ENCODE measurements around the gene ISCA2. TPM values are rescaled to one million over a fixed set of nuclear protein-coding genes. Genes with fewer than 3 reads are reported as not detected.
A peak's percentile ranks its signal among the peaks of the same experiment; 100 is the strongest.

Gene ISCA2
- total and polyA plus RNA-seq, 2 donors (not counting 3 experiments of a cell fraction or from before 2014, with no cell fraction given) = 22.6 to 25.7 TPM

- intact Hi-C loops (cut with micrococcal nuclease) = no loop called here
Measured at GRCh38 chr14:74507085-74507484, 13.5 kb downstream of the ISCA2 start.

GRCh38 chr14:74507840-74508239 is 14.3 kb downstream of the ISCA2 start:
- Histone ChIP-seq H3K9ac (replicated peaks; ENCODE audit: extremely low read depth, insufficient read depth, low read length) (no peak overlapping the region), H3K9me1 (replicated peaks; ENCODE audit: control insufficient read depth, extremely low read depth, insufficient read depth, low read length) (no peaks in the 10 kb centered on the region), H3K4me2 (ENCODE audit: insufficient read depth, low read length) (no peak overlapping the region), H3K4me1 (ENCODE audit: control insufficient read depth, extremely low read depth, insufficient read depth, low read length) (no peaks in the 10 kb centered on the region), H4K20me1 (replicated peaks; ENCODE audit: control insufficient read depth, extremely low read depth, insufficient read depth, low read length) (no peaks in the 10 kb centered on the region), H3K9me3 (replicated peaks; ENCODE audit: control insufficient read depth, insufficient read depth, low read length) (no peaks in the 10 kb centered on the region), H3K36me3 (ENCODE audit: control insufficient read depth in 2 of 2, extremely low read depth in 1 of 2, insufficient read depth in 2 of 2, low read length in 2 of 2) (peaks cover 39 to 73% of the 10 kb centered on the region in 2 experiments), H3K4me3 (replicated peaks in 1 of 3; ENCODE audit: insufficient read depth in 1 of 3, low read depth in 1 of 3, low read length in 3 of 3) (no peak overlapping the region), H3K27me3 (ENCODE audit: control insufficient read depth in 2 of 2, insufficient read depth in 2 of 2, low read length in 2 of 2) (no peaks in the 10 kb centered on the region), H2AFZ (ENCODE audit: low read depth, low read length) (no peak overlapping the region), H3K79me2 (ENCODE audit: control insufficient read depth, insufficient read depth, low read length) (no peaks in the 10 kb centered on the region), H3K27ac (ENCODE audit: insufficient read depth, low read depth, low read length) (no peak overlapping the region)
- no peak for DNase-seq (ENCODE audit: low read depth, low spot score)
- FAIRE-seq = no peak
- dilution Hi-C loops (cut with MboI; ENCODE audit: extremely low pct_ligation_motif_present, low sequenced_read_pairs) (no loop called here), intact Hi-C loops (cut with micrococcal nuclease) (no loop called here)
- CTCF ChIA-PET = no interaction called here
- no TSS peak for BruUV-seq (replicated peaks)
- TF ChIP-seq CTCF (IDR thresholded peaks at IDR 0.05; ENCODE audit: extremely low read depth in 1 of 2, insufficient read depth in 1 of 2, low read depth in 1 of 2, low read length in 2 of 2) (no peak), GATA2 (IDR thresholded peaks at IDR 0.05; ENCODE audit: insufficient read depth, insufficient read length, low read depth, low read length) (no peak), MAX (IDR thresholded peaks at IDR 0.05; ENCODE audit: insufficient read depth, insufficient read length) (no peak), MYC (IDR thresholded peaks at IDR 0.05; ENCODE audit: low read depth, low read length) (no peak), JUN (IDR thresholded peaks at IDR 0.05; ENCODE audit: borderline replicate concordance, insufficient read depth, insufficient read length, low read depth) (no peak), POLR2A (IDR thresholded peaks at IDR 0.05; ENCODE audit: low read depth, low read length) (no peak), FOS (IDR thresholded peaks at IDR 0.05; ENCODE audit: borderline replicate concordance, insufficient read depth, low read length) (no peak), EZH2 (IDR thresholded peaks at IDR 0.05; ENCODE audit: borderline replicate concordance, low read depth, low read length, severe bottlenecking) (no peak), POLR2AphosphoS5 (IDR thresholded peaks at IDR 0.05; ENCODE audit: insufficient read depth, low read depth, low read length) (no peak)
- POLR2A ChIA-PET = no interaction called here

More at GRCh38 chr14:74507085-74507484, 13.5 kb downstream of the ISCA2 start:
- H3K27ac ChIP-seq (ENCODE audit: insufficient read depth, low read depth, low read length) = no peak overlapping the region
- H3K9ac ChIP-seq (replicated peaks; ENCODE audit: extremely low read depth, insufficient read depth, low read length) = no peak overlapping the region
- no peak overlapping the region for H2AFZ ChIP-seq (ENCODE audit: low read depth, low read length)
- TF ChIP-seq POLR2AphosphoS5 (IDR thresholded peaks at IDR 0.05; ENCODE audit: insufficient read depth, low read depth, low read length) (peak; percentile 29), POLR2A (IDR thresholded peaks at IDR 0.05; ENCODE audit: low read depth, low read length) (no peak), MYC (IDR thresholded peaks at IDR 0.05; ENCODE audit: low read depth, low read length) (no peak), JUN (IDR thresholded peaks at IDR 0.05; ENCODE audit: borderline replicate concordance, insufficient read depth, insufficient read length, low read depth) (no peak), FOS (IDR thresholded peaks at IDR 0.05; ENCODE audit: borderline replicate concordance, insufficient read depth, low read length) (no peak)
- POLR2A ChIA-PET = no interaction called here
- dilution Hi-C loops (cut with MboI; ENCODE audit: extremely low pct_ligation_motif_present, low sequenced_read_pairs) = no loop called here
- no peaks in the 10 kb centered on the region for H3K9me3 ChIP-seq (replicated peaks; ENCODE audit: control insufficient read depth, insufficient read depth, low read length)
- no TSS peak for BruUV-seq (replicated peaks)
- CTCF ChIA-PET = no interaction called here
- H3K36me3 ChIP-seq (ENCODE audit: control insufficient read depth in 2 of 2, extremely low read depth in 1 of 2, insufficient read depth in 2 of 2, low read length in 2 of 2) = peaks cover 38 to 78% of the 10 kb centered on the region in 2 experiments
- H3K27me3 ChIP-seq (ENCODE audit: control insufficient read depth in 2 of 2, insufficient read depth in 2 of 2, low read length in 2 of 2) = no peaks in the 10 kb centered on the region
- no peaks in the 10 kb centered on the region for H3K4me1 ChIP-seq (ENCODE audit: control insufficient read depth, extremely low read depth, insufficient read depth, low read length)
- H4K20me1 ChIP-seq (replicated peaks; ENCODE audit: control insufficient read depth, extremely low read depth, insufficient read depth, low read length) = no peaks in the 10 kb centered on the region
- no peaks in the 10 kb centered on the region for H3K9me1 ChIP-seq (replicated peaks; ENCODE audit: control insufficient read depth, extremely low read depth, insufficient read depth, low read length)
- H3K4me2 ChIP-seq (ENCODE audit: insufficient read depth, low read length) = no peak overlapping the region
- H3K4me3 ChIP-seq (replicated peaks in 1 of 3; ENCODE audit: insufficient read depth in 1 of 3, low read depth in 1 of 3, low read length in 3 of 3) = no peak overlapping the region
- no peak for DNase-seq (ENCODE audit: low read depth, low spot score)
- FAIRE-seq = no peak
- H3K79me2 ChIP-seq (ENCODE audit: control insufficient read depth, insufficient read depth, low read length) = no peaks in the 10 kb centered on the region
